CD14-positive monocyte (primary cell): ENCODE measurements around the gene DNAI2. TPM values are rescaled to one million over a fixed set of nuclear protein-coding genes. Genes with fewer than 3 reads are reported as not detected.
A peak's percentile ranks its signal among the peaks of the same experiment; 100 is the strongest.

Experiments used
- DNase-seq, 3 donors: peaks; one replicate each; pipeline ENCODE4 v3.0.0-alpha.2; 2011 to 2022
- H2AFZ ChIP-seq: 2 replicates; pipeline ENCODE4 v1.6.0; 2012; ENCODE audit warnings: mild to moderate bottlenecking, low read depth, low read length, inconsistent platforms; ENCODE audit not compliant: insufficient read depth, poor library complexity, severe bottlenecking
- H3K27ac ChIP-seq, 2 donors: 1 replicate in 1 of 2; 2 replicates in 1 of 2; pipeline ENCODE4 v1.5.1; 2012 to 2013; ENCODE audit warnings: low read length in 2 of 2, control low read depth in 1 of 2, inconsistent platforms in 1 of 2, low read depth in 1 of 2, mild to moderate bottlenecking in 1 of 2
- H3K27me3 ChIP-seq, 2 donors: one replicate each; pipeline versions ENCODE4 v1.6.0 to v1.6.1; 2011 to 2013; ENCODE audit warnings: low read length in 2 of 2; ENCODE audit not compliant: control insufficient read depth in 2 of 2, insufficient read depth in 2 of 2
- H3K36me3 ChIP-seq, 2 donors: replicated peaks in 1 of 2; 1 replicate in 1 of 2; 2 replicates in 1 of 2; pipeline versions ENCODE4 v1.5.1 to v1.6.1; 2012 to 2013; ENCODE audit warnings: low read length in 2 of 2, control low read depth in 1 of 2, inconsistent platforms in 1 of 2, mild to moderate bottlenecking in 1 of 2; ENCODE audit not compliant: insufficient read depth in 2 of 2, control insufficient read depth in 1 of 2
- H3K4me1 ChIP-seq, 2 donors: 1 replicate in 1 of 2; 2 replicates in 1 of 2; pipeline versions ENCODE4 v1.5.1 to v1.6.1; 2012 to 2013; ENCODE audit warnings: low read length in 2 of 2, control low read depth in 1 of 2, inconsistent platforms in 1 of 2, mild to moderate bottlenecking in 1 of 2, moderate library complexity in 1 of 2; ENCODE audit not compliant: insufficient read depth in 2 of 2, control insufficient read depth in 1 of 2
- H3K4me2 ChIP-seq: replicated peaks from 2 replicates; pipeline ENCODE3; 2012; ENCODE audit warnings: low read length, moderate library complexity, mild to moderate bottlenecking; ENCODE audit not compliant: poor library complexity, severe bottlenecking; ENCODE audit errors: extremely low read depth
- H3K4me3 ChIP-seq, 3 experiments: fragments of 200-600 bp in 1 of 3; sonication (generic) in 1 of 3; replicated peaks in 1 of 3; 1 replicate in 2 of 3; 2 replicates in 1 of 3; pipeline ENCODE4 v1.5.1; 2011 to 2013; ENCODE audit warnings: low read length in 3 of 3, mild to moderate bottlenecking in 3 of 3, control low read depth in 2 of 3, low read depth in 2 of 3, inconsistent platforms in 1 of 3, moderate library complexity in 1 of 3
- H3K79me2 ChIP-seq: 2 replicates; pipeline ENCODE4 v1.6.0; 2012; ENCODE audit warnings: mild to moderate bottlenecking, control low read depth, inconsistent platforms, low read length, moderate library complexity; ENCODE audit not compliant: insufficient read depth
- H3K9ac ChIP-seq: 2 replicates; pipeline ENCODE4 v1.6.0; 2017; ENCODE audit warnings: low read length, mild to moderate bottlenecking; ENCODE audit not compliant: insufficient read depth, poor library complexity, severe bottlenecking
- H3K9me3 ChIP-seq, 2 donors: replicated peaks in 1 of 2; 1 replicate in 1 of 2; 2 replicates in 1 of 2; pipeline versions ENCODE4 v1.5.1 to v1.6.1; 2012 to 2013; ENCODE audit warnings: low read length in 2 of 2, control low read depth in 1 of 2; ENCODE audit not compliant: control insufficient read depth in 1 of 2, insufficient read depth in 1 of 2
- H4K20me1 ChIP-seq: 2 replicates; pipeline ENCODE4 v1.6.0; 2012; ENCODE audit warnings: mild to moderate bottlenecking, low read length, control low read depth, moderate library complexity; ENCODE audit not compliant: insufficient read depth
- H3K27ac Mint-ChIP-seq, 7 donors: one replicate each; pipeline ENCODE4 v1.8.0; 2020; ENCODE audit warnings: mild to moderate bottlenecking in 7 of 7, mixed read lengths in 7 of 7, moderate library complexity in 6 of 7, inconsistent platforms in 2 of 7
- H3K27me3 Mint-ChIP-seq, 3 donors: one replicate each; pipeline ENCODE4 v1.8.0; 2021 to 2022; ENCODE audit warnings: low read depth in 3 of 3, mild to moderate bottlenecking in 3 of 3, mixed read lengths in 3 of 3, moderate library complexity in 3 of 3, inconsistent platforms in 1 of 3
- H3K36me3 Mint-ChIP-seq, 2 donors: one replicate each; pipeline ENCODE4 v1.8.0; 2020; ENCODE audit warnings: mixed read lengths in 2 of 2, inconsistent platforms in 1 of 2, mild to moderate bottlenecking in 1 of 2
- H3K4me1 Mint-ChIP-seq: one replicate; pipeline ENCODE4 v1.8.0; 2020; ENCODE audit warnings: mild to moderate bottlenecking, mixed read lengths
- H3K4me3 Mint-ChIP-seq, 2 donors: one replicate each; pipeline ENCODE4 v1.8.0; 2020; ENCODE audit warnings: mild to moderate bottlenecking in 2 of 2, mixed read lengths in 2 of 2, moderate library complexity in 1 of 2
- H3K9me3 Mint-ChIP-seq, 7 donors: one replicate each; pipeline ENCODE4 v1.8.0; 2020 to 2022; ENCODE audit warnings: mixed read lengths in 7 of 7, mild to moderate bottlenecking in 6 of 7, moderate library complexity in 6 of 7, inconsistent platforms in 2 of 7
- CTCF ChIP-seq: fragments of 200-600 bp; IDR thresholded peaks from one replicate; pipeline ENCODE4 v1.8.0; 2022; ENCODE audit warnings: antibody characterized with exemption, mild to moderate bottlenecking
- WGBS: methylation state at CpG from one replicate; pipeline ENCODE4 v1.1.5; 2013; ENCODE audit warnings: missing lambda C conversion rate; ENCODE audit not compliant: insufficient coverage; 5-methylcytosine and 5-hydroxymethylcytosine counted together
- intact Hi-C, 2 donors: fragments of 100-400 bp; cut with micrococcal nuclease; formaldehyde crosslinking; loops; one replicate each; pipeline versions ENCODE4 v1.15.0 to v1.15.1; 2023
- polyA plus RNA-seq, 3 donors: library from polyadenylated mRNA; depleted of rRNA in 1 of 3; unstranded in 2 of 3; stranded (reverse) in 1 of 3; fragments of 300-500 nt in 2 of 3; fragments of >200 nt in 1 of 3; fragmentation: Illumina TruSeq in 2 of 3; gene quantifications; 1 replicate in 2 of 3; 2 replicates in 1 of 3; pipeline ENCODE4 v1.2.3, GENCODE V29; 2012 to 2021

Gene DNAI2
- polyA plus RNA-seq, 3 donors: 0.07 TPM; not detected in 2

GRCh38 chr17:74237321-74237720, 36.7 kb upstream of the DNAI2 start:
- no peak overlapping the region for H3K4me3 ChIP-seq
- WGBS: 99% methylated on average over 9 of the region's 12 CpGs
- no peaks in the 10 kb centered on the region for H3K9me3 Mint-ChIP-seq
- H3K4me1 Mint-ChIP-seq: peaks cover 54% of the 10 kb centered on the region
- no peak for DNase-seq
- H2AFZ ChIP-seq: no peak overlapping the region
- H3K9me3 ChIP-seq: no peaks in the 10 kb centered on the region
- no peak overlapping the region for H3K4me2 ChIP-seq
- peaks cover 63 to 71% of the 10 kb centered on the region in 2 donors for H3K4me1 ChIP-seq
- H3K27ac Mint-ChIP-seq: peak overlapping the region in 1 of 7 donors; percentile 40
- peaks cover 0 to 2% (median 0%) of the 10 kb centered on the region in 3 donors for H3K27me3 Mint-ChIP-seq
- H3K27me3 ChIP-seq: no peaks in the 10 kb centered on the region
- no peak for TF ChIP-seq CTCF
- peaks cover 38 to 60% of the 10 kb centered on the region in 2 donors for H3K36me3 Mint-ChIP-seq
- no peaks in the 10 kb centered on the region for H4K20me1 ChIP-seq
- intact Hi-C loops: loop anchor here in 1 of 2 donors (5.0 kb wide), 1 partner anchor 35 kb away; the partner anchor contains the start of gene RPL38
- H3K27ac ChIP-seq: no peak overlapping the region
- H3K4me3 Mint-ChIP-seq: no peak overlapping the region
- no peaks in the 10 kb centered on the region for H3K79me2 ChIP-seq
- peaks cover 28 to 42% of the 10 kb centered on the region in 2 donors for H3K36me3 ChIP-seq
- H3K9ac ChIP-seq: no peak overlapping the region

- Histone ChIP-seq H3K4me1 (peaks cover 45 to 52% of the 10 kb centered on the region in 2 donors), H3K27ac (peak overlapping the region; percentile 49 to 76), H4K20me1 (no peaks in the 10 kb centered on the region), H3K36me3 (peaks cover 35 to 47% of the 10 kb centered on the region in 2 donors), H3K27me3 (no peaks in the 10 kb centered on the region), H3K9me3 (no peaks in the 10 kb centered on the region), H3K79me2 (no peaks in the 10 kb centered on the region), H3K9ac (peak overlapping the region; percentile 40), H3K4me2 (no peak overlapping the region), H3K4me3 (peak overlapping the region in 1 of 3 experiments; percentile 11), H2AFZ (no peak overlapping the region)
- peaks cover 45 to 63% of the 10 kb centered on the region in 2 donors for H3K36me3 Mint-ChIP-seq
- no peak for TF ChIP-seq CTCF
- peaks cover 40% of the 10 kb centered on the region for H3K4me1 Mint-ChIP-seq
- H3K27me3 Mint-ChIP-seq: peaks cover 0 to 2% (median 0%) of the 10 kb centered on the region in 3 donors
- peak overlapping the region; percentile 75 to 93 (median 87) for H3K27ac Mint-ChIP-seq
- peak; percentile 80 to 94 (median 86) for DNase-seq
- 24% methylated on average over 7 of the region's 10 CpGs for WGBS
- no peaks in the 10 kb centered on the region for H3K9me3 Mint-ChIP-seq
- intact Hi-C loops: loop anchor here in 1 of 2 donors (5.0 kb wide), 1 partner anchor 37 kb away; the partner anchor contains the start of gene RPL38
- H3K4me3 Mint-ChIP-seq: no peak overlapping the region
Measured at GRCh38 chr17:74239172-74239571, 34.9 kb upstream of the DNAI2 start.
